ENCODE results near the gene JAKMIP1.

JAKMIP1 gene

GRCh38 chr4:6128221-6128850, 72.0 kb downstream of the JAKMIP1 start:
- no peaks in the 10 kb centered on the region for H3K9me2 ChIP-seq (replicated peaks; ENCODE audit: low read depth, low read length)
- no peak overlapping the region for H3K4me2 ChIP-seq (ENCODE audit: low read depth, low read length, poor library complexity, severe bottlenecking)
- H3K4me1 ChIP-seq (ENCODE audit: insufficient read depth, low read length, poor library complexity, severe bottlenecking) = no peaks in the 10 kb centered on the region
- no peaks in the 10 kb centered on the region; the same call in 1 of the 2 replicates for H3K9me3 ChIP-seq (ENCODE audit: insufficient read depth, low read depth, low read length)
- no peaks in the 10 kb centered on the region for H3K79me2 ChIP-seq (ENCODE audit: insufficient read depth, low read length)
- no peak overlapping the region for H3K4me3 ChIP-seq (ENCODE audit: low read length, poor library complexity, severe bottlenecking)
- no peak overlapping the region for H3K9ac ChIP-seq (ENCODE audit: low read depth, low read length, poor library complexity, severe bottlenecking)
- no peak overlapping the region for H2AFZ ChIP-seq (ENCODE audit: low read length)
- no peaks in the 10 kb centered on the region for H4K20me1 ChIP-seq (ENCODE audit: insufficient read depth, low read length, poor library complexity, severe bottlenecking)
- no peak for TF ChIP-seq EZH2phosphoT487 (IDR thresholded peaks at IDR 0.05; ENCODE audit: borderline replicate concordance)
- TF ChIP-seq, protein P1, sequence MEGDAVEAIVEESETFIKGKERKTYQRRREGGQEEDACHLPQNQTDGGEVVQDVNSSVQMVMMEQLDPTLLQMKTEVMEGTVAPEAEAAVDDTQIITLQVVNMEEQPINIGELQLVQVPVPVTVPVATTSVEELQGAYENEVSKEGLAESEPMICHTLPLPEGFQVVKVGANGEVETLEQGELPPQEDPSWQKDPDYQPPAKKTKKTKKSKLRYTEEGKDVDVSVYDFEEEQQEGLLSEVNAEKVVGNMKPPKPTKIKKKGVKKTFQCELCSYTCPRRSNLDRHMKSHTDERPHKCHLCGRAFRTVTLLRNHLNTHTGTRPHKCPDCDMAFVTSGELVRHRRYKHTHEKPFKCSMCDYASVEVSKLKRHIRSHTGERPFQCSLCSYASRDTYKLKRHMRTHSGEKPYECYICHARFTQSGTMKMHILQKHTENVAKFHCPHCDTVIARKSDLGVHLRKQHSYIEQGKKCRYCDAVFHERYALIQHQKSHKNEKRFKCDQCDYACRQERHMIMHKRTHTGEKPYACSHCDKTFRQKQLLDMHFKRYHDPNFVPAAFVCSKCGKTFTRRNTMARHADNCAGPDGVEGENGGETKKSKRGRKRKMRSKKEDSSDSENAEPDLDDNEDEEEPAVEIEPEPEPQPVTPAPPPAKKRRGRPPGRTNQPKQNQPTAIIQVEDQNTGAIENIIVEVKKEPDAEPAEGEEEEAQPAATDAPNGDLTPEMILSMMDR (conservative IDR thresholded peaks at IDR 0.05; ENCODE audit: low read length) = no peak
- H3K36me3 ChIP-seq (ENCODE audit: insufficient read depth, low read length) = no peaks in the 10 kb centered on the region
- H3K27me3 ChIP-seq (ENCODE audit: insufficient read depth, low read length, poor library complexity, severe bottlenecking) = no peaks in the 10 kb centered on the region
- no peaks in the 10 kb centered on the region for H3F3A ChIP-seq (ENCODE audit: low read depth)

DNA sequence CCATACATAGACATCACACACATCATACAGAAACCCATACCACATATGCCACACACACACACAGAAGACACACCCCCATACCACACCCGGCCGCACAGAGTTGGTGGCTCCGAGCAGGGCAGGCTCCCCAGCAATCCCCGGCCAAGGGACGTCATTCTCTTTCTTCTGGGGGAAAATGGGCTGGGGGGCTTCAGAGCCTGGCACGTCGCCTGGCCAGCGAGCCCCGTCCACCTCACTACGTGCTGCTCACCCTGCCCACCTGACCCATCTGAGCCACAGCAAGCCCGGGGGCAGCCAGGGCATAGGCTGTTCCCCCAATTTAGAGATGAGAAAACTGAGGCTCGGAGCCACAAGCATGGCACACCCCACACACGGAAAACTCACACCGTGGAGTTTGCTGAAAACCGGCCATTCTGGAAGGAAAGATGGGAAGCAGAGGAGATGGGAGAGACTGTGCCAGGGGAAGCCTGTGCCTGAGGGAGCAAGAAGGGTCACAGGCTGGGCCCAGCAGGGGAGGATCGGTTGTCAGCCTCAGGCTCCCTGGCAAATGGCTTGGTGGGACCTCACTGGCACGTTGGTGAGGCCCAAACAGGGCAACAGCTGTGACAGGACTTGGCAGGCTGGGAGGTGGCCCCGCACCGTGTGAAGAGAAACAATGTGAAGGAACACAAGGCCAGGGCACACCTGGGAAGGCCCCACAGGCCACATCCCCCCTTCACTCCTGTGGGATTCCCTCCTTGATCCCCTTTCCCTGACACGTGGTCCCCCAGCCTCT, 73.2 kb downstream of the JAKMIP1 start:
- H3F3A ChIP-seq (ENCODE audit: low read depth) = no peaks in the 10 kb centered on the region
- TF ChIP-seq, protein P1 (conservative IDR thresholded peaks at IDR 0.05; ENCODE audit: low read length) = no peak
- TF ChIP-seq EZH2phosphoT487 (IDR thresholded peaks at IDR 0.05; ENCODE audit: borderline replicate concordance) = no peak
- no peaks in the 10 kb centered on the region for H3K4me1 ChIP-seq (ENCODE audit: insufficient read depth, low read length, poor library complexity, severe bottlenecking)
- no peaks in the 10 kb centered on the region for H3K36me3 ChIP-seq (ENCODE audit: insufficient read depth, low read length)
- H3K9me2 ChIP-seq (replicated peaks; ENCODE audit: low read depth, low read length) = no peaks in the 10 kb centered on the region
- H3K4me2 ChIP-seq (ENCODE audit: low read depth, low read length, poor library complexity, severe bottlenecking) = no peak overlapping the region
- no peaks in the 10 kb centered on the region for H3K27me3 ChIP-seq (ENCODE audit: insufficient read depth, low read length, poor library complexity, severe bottlenecking)
- H3K9ac ChIP-seq (ENCODE audit: low read depth, low read length, poor library complexity, severe bottlenecking) = no peak overlapping the region
- no peaks in the 10 kb centered on the region for H4K20me1 ChIP-seq (ENCODE audit: insufficient read depth, low read length, poor library complexity, severe bottlenecking)
- no peaks in the 10 kb centered on the region for H3K79me2 ChIP-seq (ENCODE audit: insufficient read depth, low read length)
- no peak overlapping the region for H3K4me3 ChIP-seq (ENCODE audit: low read length, poor library complexity, severe bottlenecking)
- H3K9me3 ChIP-seq (ENCODE audit: insufficient read depth, low read depth, low read length) = no peaks in the 10 kb centered on the region; the same call in 1 of the 2 replicates
- H2AFZ ChIP-seq (ENCODE audit: low read length) = no peak overlapping the region

GRCh38 chr4:6125103-6125651, 75.2 kb downstream of the JAKMIP1 start:
- Histone ChIP-seq H2AFZ (ENCODE audit: low read length) (no peak overlapping the region), H3K36me3 (ENCODE audit: insufficient read depth, low read length) (no peaks in the 10 kb centered on the region), H3K9me2 (replicated peaks; ENCODE audit: low read depth, low read length) (no peaks in the 10 kb centered on the region), H3K4me2 (ENCODE audit: low read depth, low read length, poor library complexity, severe bottlenecking) (no peak overlapping the region), H4K20me1 (ENCODE audit: insufficient read depth, low read length, poor library complexity, severe bottlenecking) (no peaks in the 10 kb centered on the region), H3K79me2 (ENCODE audit: insufficient read depth, low read length) (no peaks in the 10 kb centered on the region), H3K9me3 (ENCODE audit: insufficient read depth, low read depth, low read length) (no peaks in the 10 kb centered on the region; the same call in 1 of the 2 replicates), H3K9ac (ENCODE audit: low read depth, low read length, poor library complexity, severe bottlenecking) (no peak overlapping the region), H3K4me1 (ENCODE audit: insufficient read depth, low read length, poor library complexity, severe bottlenecking) (no peaks in the 10 kb centered on the region), H3F3A (ENCODE audit: low read depth) (no peaks in the 10 kb centered on the region), H3K4me3 (ENCODE audit: low read length, poor library complexity, severe bottlenecking) (no peak overlapping the region), H3K27me3 (ENCODE audit: insufficient read depth, low read length, poor library complexity, severe bottlenecking) (no peaks in the 10 kb centered on the region)
- no peak for TF ChIP-seq EZH2phosphoT487 (IDR thresholded peaks at IDR 0.05; ENCODE audit: borderline replicate concordance)
- TF ChIP-seq, protein P1 (conservative IDR thresholded peaks at IDR 0.05; ENCODE audit: low read length) = no peak

Data from Loucy (cell line).